HL-60 (cell line): Measurements from ENCODE around the gene ISYNA1.

ENCODE experiments used
- CTCF ChIP-seq: IDR thresholded peaks from one replicate; pipeline ENCODE4 v1.5.1; 2011; ENCODE audit warnings: low read length, control low read depth, inconsistent platforms; ENCODE audit not compliant: insufficient read depth
- GABPA ChIP-seq: IDR thresholded peaks from 2 replicates; pipeline ENCODE4 v1.6.1; 2012; ENCODE audit warnings: low read depth
- POLR2AphosphoS5 ChIP-seq: IDR thresholded peaks from 2 replicates; pipeline ENCODE4 v1.6.1; 2012; ENCODE audit warnings: low read depth
- REST ChIP-seq: IDR thresholded peaks from 2 replicates; pipeline ENCODE4 v1.6.1; 2012; ENCODE audit warnings: low read depth; ENCODE audit not compliant: insufficient replicate concordance
- SPI1 ChIP-seq: IDR thresholded peaks from 2 replicates; pipeline ENCODE4 v1.6.1; 2012; ENCODE audit warnings: low read depth, mild to moderate bottlenecking, borderline replicate concordance

- TF ChIP-seq CTCF (no peak), POLR2AphosphoS5 (no peak), REST (no peak), GABPA (no peak), SPI1 (no peak)
Measured at GRCh38 chr19:18475762-18476331, 37.9 kb upstream of the ISYNA1 start.
